ENCODE data around the gene S100A5. TPM values are rescaled to one million over a fixed set of nuclear protein-coding genes. Genes with fewer than 3 reads are reported as not detected.
A peak's percentile ranks its signal among the peaks of the same experiment; 100 is the strongest.

S100A5 gene
- total RNA-seq, 1 experiment from 2014 or later: not detected

- Histone ChIP-seq H3K36me3 (no peaks in the 10 kb centered on the region), H3K9me3 (replicated peaks) (no peaks in the 10 kb centered on the region), H3K27me3 (no peaks in the 10 kb centered on the region), H3K4me1 (peaks cover 11% of the 10 kb centered on the region), H3K27ac (no peak overlapping the region), H3K4me3 (no peak overlapping the region)
- DNase-seq: no peak
Measured at GRCh38 chr1:153560241-153560640, 19.5 kb upstream of the S100A5 start.

- H3K9me3 ChIP-seq (replicated peaks): no peaks in the 10 kb centered on the region
- H3K27ac ChIP-seq: no peak overlapping the region
- no peaks in the 10 kb centered on the region for H3K36me3 ChIP-seq
- DNase-seq: no peak
- H3K4me1 ChIP-seq: peaks cover 10% of the 10 kb centered on the region
- H3K27me3 ChIP-seq: no peaks in the 10 kb centered on the region
- H3K4me3 ChIP-seq: no peak overlapping the region
Measured at GRCh38 chr1:153557877-153558276, 17.1 kb upstream of the S100A5 start.

- no peaks in the 10 kb centered on the region for H3K27me3 ChIP-seq
- no peak overlapping the region for H3K4me3 ChIP-seq
- DNase-seq: no peak
- no peaks in the 10 kb centered on the region for H3K9me3 ChIP-seq (replicated peaks)
- no peaks in the 10 kb centered on the region for H3K36me3 ChIP-seq
- H3K4me1 ChIP-seq: peaks cover 10% of the 10 kb centered on the region
- no peak overlapping the region for H3K27ac ChIP-seq
Measured at GRCh38 chr1:153556348-153556747, 15.6 kb upstream of the S100A5 start.

GRCh38 chr1:153553830-153554541 lies 13.3 kb upstream of the S100A5 start:
- peaks cover 17% of the 10 kb centered on the region for H3K4me1 ChIP-seq
- H3K27ac ChIP-seq: no peak overlapping the region
- no peaks in the 10 kb centered on the region for H3K9me3 ChIP-seq (replicated peaks)
- no peaks in the 10 kb centered on the region for H3K27me3 ChIP-seq
- H3K4me3 ChIP-seq: no peak overlapping the region
- H3K36me3 ChIP-seq: no peaks in the 10 kb centered on the region
- no peak for DNase-seq

- no peaks in the 10 kb centered on the region for H3K27me3 ChIP-seq
- H3K4me3 ChIP-seq: no peak overlapping the region
- H3K4me1 ChIP-seq: peaks cover 21% of the 10 kb centered on the region
- no peaks in the 10 kb centered on the region for H3K9me3 ChIP-seq (replicated peaks)
- no peak overlapping the region for H3K27ac ChIP-seq
- H3K36me3 ChIP-seq: no peaks in the 10 kb centered on the region
- DNase-seq: no peak
Measured at GRCh38 chr1:153553096-153553495, 12.4 kb upstream of the S100A5 start.

- H3K27ac ChIP-seq: no peak overlapping the region
- DNase-seq: no peak
- peaks cover 21% of the 10 kb centered on the region for H3K4me1 ChIP-seq
- no peaks in the 10 kb centered on the region for H3K36me3 ChIP-seq
- no peaks in the 10 kb centered on the region for H3K9me3 ChIP-seq (replicated peaks)
- H3K4me3 ChIP-seq: no peak overlapping the region
- no peaks in the 10 kb centered on the region for H3K27me3 ChIP-seq
Measured at GRCh38 chr1:153552335-153552734, 11.6 kb upstream of the S100A5 start.

GRCh38 chr1:153550827-153551500 lies 10.2 kb upstream of the S100A5 start:
- no peaks in the 10 kb centered on the region for H3K9me3 ChIP-seq (replicated peaks)
- no peak for DNase-seq
- no peak overlapping the region for H3K27ac ChIP-seq
- H3K4me3 ChIP-seq: no peak overlapping the region
- H3K4me1 ChIP-seq: peaks cover 21% of the 10 kb centered on the region
- H3K27me3 ChIP-seq: no peaks in the 10 kb centered on the region
- H3K36me3 ChIP-seq: no peaks in the 10 kb centered on the region

GRCh38 chr1:153550398-153550758 lies 9.6 kb upstream of the S100A5 start:
- H3K4me1 ChIP-seq: peaks cover 21% of the 10 kb centered on the region
- H3K9me3 ChIP-seq (replicated peaks): no peaks in the 10 kb centered on the region
- no peak for DNase-seq
- H3K27me3 ChIP-seq: no peaks in the 10 kb centered on the region
- H3K36me3 ChIP-seq: no peaks in the 10 kb centered on the region
- H3K4me3 ChIP-seq: no peak overlapping the region
- no peak overlapping the region for H3K27ac ChIP-seq

GRCh38 chr1:153549741-153550397 lies 9.1 kb upstream of the S100A5 start:
- no peak for DNase-seq
- H3K4me3 ChIP-seq: no peak overlapping the region
- peaks cover 21% of the 10 kb centered on the region for H3K4me1 ChIP-seq
- no peaks in the 10 kb centered on the region for H3K36me3 ChIP-seq
- H3K9me3 ChIP-seq (replicated peaks): no peaks in the 10 kb centered on the region
- H3K27me3 ChIP-seq: no peaks in the 10 kb centered on the region
- H3K27ac ChIP-seq: no peak overlapping the region

- Histone ChIP-seq H3K4me3 (no peak within 1 kb of the TSS), H3K27me3 (no peaks in the 10 kb centered on the region), H3K27ac (no peak within 1 kb of the TSS), H3K36me3 (no peaks in the 10 kb centered on the region), H3K4me1 (peaks cover 20% of the 10 kb centered on the region), H3K9me3 (replicated peaks) (no peaks in the 10 kb centered on the region)
- DNase-seq: peak; percentile 35 to 44
Measured at GRCh38 chr1:153548722-153549688, 8.3 kb upstream of the S100A5 start, which contains the start of gene S100A3. S100A3 (minus strand) TSS chr1:153549258; CDS start chr1:153548485, 773 bp downstream.

GRCh38 chr1:153547560-153548551 lies 7.1 kb upstream of the S100A5 start:
- Histone ChIP-seq H3K4me3 (no peak overlapping the region), H3K4me1 (peaks cover 14% of the 10 kb centered on the region), H3K27me3 (no peaks in the 10 kb centered on the region), H3K27ac (no peak overlapping the region), H3K36me3 (no peaks in the 10 kb centered on the region), H3K9me3 (replicated peaks) (no peaks in the 10 kb centered on the region)
- DNase-seq: no peak

- Histone ChIP-seq H3K4me3 (no peak overlapping the region), H3K36me3 (no peaks in the 10 kb centered on the region), H3K27ac (no peak overlapping the region), H3K9me3 (replicated peaks) (no peaks in the 10 kb centered on the region), H3K4me1 (peaks cover 14% of the 10 kb centered on the region), H3K27me3 (no peaks in the 10 kb centered on the region)
- no peak for DNase-seq
Measured at GRCh38 chr1:153546796-153547559, 6.2 kb upstream of the S100A5 start.

- no peak for DNase-seq
- no peaks in the 10 kb centered on the region for H3K27me3 ChIP-seq
- no peaks in the 10 kb centered on the region for H3K9me3 ChIP-seq (replicated peaks)
- no peak overlapping the region for H3K27ac ChIP-seq
- no peak overlapping the region for H3K4me3 ChIP-seq
- H3K36me3 ChIP-seq: no peaks in the 10 kb centered on the region
- peaks cover 14% of the 10 kb centered on the region for H3K4me1 ChIP-seq
Measured at GRCh38 chr1:153546371-153546770, 5.6 kb upstream of the S100A5 start.
